ENCODE results near the gene MAT2A.
"Not testable (repeated sequence)": the region's sequence is repeated elsewhere in the genome, so short reads cannot be mapped to it uniquely, and the experiment has no call there.

Gene MAT2A

GRCh38 chr2:85547859-85548607, 9.1 kb downstream of the MAT2A start:
- no peak for DNase-seq

GRCh38 chr2:85548608-85548900, 9.6 kb downstream of the MAT2A start:
- no peak for DNase-seq

- no peak for DNase-seq
These were observed 10.1 kb downstream of the MAT2A start for GRCh38 chr2:85549095-85549494.

GRCh38 chr2:85549826-85550225, 10.9 kb downstream of the MAT2A start:
- DNase-seq, result peak; percentile 93

GRCh38 chr2:85550486-85550885, 11.5 kb downstream of the MAT2A start:
- no peak for DNase-seq

- DNase-seq, result peak; percentile 68
These were observed 13.0 kb downstream of the MAT2A start for GRCh38 chr2:85551698-85552678.

- DNase-seq, result no peak
These were observed 14.2 kb downstream of the MAT2A start for GRCh38 chr2:85553184-85553583.

- DNase-seq, result no peak
These were observed 16.1 kb downstream of the MAT2A start for GRCh38 chr2:85554980-85555612.

GRCh38 chr2:85557130-85557529, 18.2 kb downstream of the MAT2A start:
- no peak for DNase-seq

- no peak for DNase-seq
These were observed 19.2 kb downstream of the MAT2A start for GRCh38 chr2:85558160-85558559.

- DNase-seq, result not testable (repeated sequence)
These were observed 21.4 kb downstream of the MAT2A start for GRCh38 chr2:85560403-85560726.

GRCh38 chr2:85560812-85561279, 21.9 kb downstream of the MAT2A start:
- no peak for DNase-seq

GRCh38 chr2:85561280-85562212, 22.6 kb downstream of the MAT2A start, which contains the start of gene GGCX:
TSS of gene GGCX (minus strand) at chr2:85561493. CDS start at chr2:85561428, 65 bp downstream.
- peak; percentile 94 for DNase-seq

- DNase-seq, result no peak
These were observed 25.2 kb downstream of the MAT2A start for GRCh38 chr2:85564144-85564563.

GRCh38 chr2:85566265-85566664, 27.3 kb downstream of the MAT2A start:
- no peak for DNase-seq

- no peak for DNase-seq
These were observed 36.8 kb downstream of the MAT2A start for GRCh38 chr2:85575739-85576138.

GRCh38 chr2:85577063-85577385, 38.1 kb downstream of the MAT2A start:
- DNase-seq, result no peak

GRCh38 chr2:85577386-85578242, 38.6 kb downstream of the MAT2A start, which contains the start of gene VAMP8:
TSS of gene VAMP8 (plus strand) at chr2:85577586. CDS start at chr2:85577647, 61 bp downstream.
- DNase-seq, result no peak

GRCh38 chr2:85578243-85579180, 39.5 kb downstream of the MAT2A start:
- no peak for DNase-seq

- no peak for DNase-seq
These were observed 40.4 kb downstream of the MAT2A start for GRCh38 chr2:85579266-85579935.

Data from fibroblast of skin of right biceps (primary cell).